ENCODE results near the gene MON2. TPM values are rescaled to one million over a fixed set of nuclear protein-coding genes. Genes with fewer than 3 reads are reported as not detected.

MON2 gene
- total and polyA plus RNA-seq, 2 of the 13 experiments (the other 11 are each of a cell fraction or from before 2014, with no cell fraction given), result 10.5 to 24.8 TPM

DNA sequence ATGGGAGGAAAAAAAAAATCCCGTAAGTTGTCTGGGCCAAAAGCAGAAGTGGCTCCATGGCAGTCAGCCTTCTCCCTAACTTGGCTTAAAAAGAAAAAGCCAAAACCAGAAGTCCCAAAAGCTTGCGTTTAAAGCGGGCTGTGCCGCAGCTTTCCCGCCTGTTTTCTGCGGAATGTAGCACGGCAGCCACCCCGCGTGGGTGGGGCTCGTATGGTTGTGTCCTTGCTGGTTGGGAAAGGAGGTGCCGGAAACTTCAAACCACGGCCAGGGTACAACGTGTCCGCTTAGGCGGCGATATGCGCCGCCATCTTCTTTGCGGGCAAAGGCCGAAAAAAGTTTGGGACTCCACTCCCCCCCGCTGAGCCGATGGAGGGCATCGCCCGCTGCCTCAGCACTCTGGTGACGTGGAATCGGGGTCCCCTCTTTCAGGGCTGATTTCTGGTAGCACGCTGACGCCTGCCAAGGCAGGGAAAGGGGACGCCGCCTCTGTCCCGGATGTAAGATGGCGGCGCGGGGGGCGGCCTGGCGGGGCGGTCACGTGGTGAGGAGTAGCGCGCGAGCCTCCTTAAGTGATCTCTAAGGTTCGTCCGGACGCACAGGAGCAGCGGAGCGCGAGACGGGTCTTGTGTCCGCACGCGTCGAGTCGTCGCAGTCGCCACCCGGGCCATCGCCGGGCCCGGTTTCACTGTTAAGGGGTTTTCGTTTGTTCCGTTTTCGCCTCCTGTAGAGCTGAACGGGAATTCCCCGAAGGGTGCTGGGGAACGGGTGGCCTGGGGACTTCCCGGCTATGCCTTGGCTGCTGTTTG, 135.8 kb downstream of the MON2 start (continued):
- TF ChIP-seq, protein P1, sequence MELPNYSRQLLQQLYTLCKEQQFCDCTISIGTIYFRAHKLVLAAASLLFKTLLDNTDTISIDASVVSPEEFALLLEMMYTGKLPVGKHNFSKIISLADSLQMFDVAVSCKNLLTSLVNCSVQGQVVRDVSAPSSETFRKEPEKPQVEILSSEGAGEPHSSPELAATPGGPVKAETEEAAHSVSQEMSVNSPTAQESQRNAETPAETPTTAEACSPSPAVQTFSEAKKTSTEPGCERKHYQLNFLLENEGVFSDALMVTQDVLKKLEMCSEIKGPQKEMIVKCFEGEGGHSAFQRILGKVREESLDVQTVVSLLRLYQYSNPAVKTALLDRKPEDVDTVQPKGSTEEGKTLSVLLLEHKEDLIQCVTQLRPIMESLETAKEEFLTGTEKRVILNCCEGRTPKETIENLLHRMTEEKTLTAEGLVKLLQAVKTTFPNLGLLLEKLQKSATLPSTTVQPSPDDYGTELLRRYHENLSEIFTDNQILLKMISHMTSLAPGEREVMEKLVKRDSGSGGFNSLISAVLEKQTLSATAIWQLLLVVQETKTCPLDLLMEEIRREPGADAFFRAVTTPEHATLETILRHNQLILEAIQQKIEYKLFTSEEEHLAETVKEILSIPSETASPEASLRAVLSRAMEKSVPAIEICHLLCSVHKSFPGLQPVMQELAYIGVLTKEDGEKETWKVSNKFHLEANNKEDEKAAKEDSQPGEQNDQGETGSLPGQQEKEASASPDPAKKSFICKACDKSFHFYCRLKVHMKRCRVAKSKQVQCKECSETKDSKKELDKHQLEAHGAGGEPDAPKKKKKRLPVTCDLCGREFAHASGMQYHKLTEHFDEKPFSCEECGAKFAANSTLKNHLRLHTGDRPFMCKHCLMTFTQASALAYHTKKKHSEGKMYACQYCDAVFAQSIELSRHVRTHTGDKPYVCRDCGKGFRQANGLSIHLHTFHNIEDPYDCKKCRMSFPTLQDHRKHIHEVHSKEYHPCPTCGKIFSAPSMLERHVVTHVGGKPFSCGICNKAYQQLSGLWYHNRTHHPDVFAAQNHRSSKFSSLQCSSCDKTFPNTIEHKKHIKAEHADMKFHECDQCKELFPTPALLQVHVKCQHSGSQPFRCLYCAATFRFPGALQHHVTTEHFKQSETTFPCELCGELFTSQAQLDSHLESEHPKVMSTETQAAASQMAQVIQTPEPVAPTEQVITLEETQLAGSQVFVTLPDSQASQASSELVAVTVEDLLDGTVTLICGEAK (IDR thresholded peaks at IDR 0.05), result no peak
- TF ChIP-seq, protein P1 (CRISPR knock-in tag; IDR thresholded peaks at IDR 0.05), result peak; percentile 56; the same call in 1 of the 2 replicates
- TF ChIP-seq ZNF670 (CRISPR knock-in tag; IDR thresholded peaks at IDR 0.05; ENCODE audit: borderline replicate concordance) (no peak), HOXD1 (CRISPR knock-in tag; IDR thresholded peaks at IDR 0.05) (no peak), ZNF549 (CRISPR knock-in tag; IDR thresholded peaks at IDR 0.05) (no peak), THYN1 (CRISPR knock-in tag; IDR thresholded peaks at IDR 0.05; ENCODE audit: borderline replicate concordance, low read depth) (no peak), RFXANK (CRISPR knock-in tag; IDR thresholded peaks at IDR 0.05) (no peak), ZBTB20 (CRISPR knock-in tag; IDR thresholded peaks at IDR 0.05; ENCODE audit: borderline replicate concordance, low read depth) (0 out of 2 replicates have a peak, but pooled peaks have one; percentile 20), ZNF841 (CRISPR knock-in tag; IDR thresholded peaks at IDR 0.05; ENCODE audit: borderline replicate concordance) (no peak), SNAPC2 (CRISPR knock-in tag; IDR thresholded peaks at IDR 0.05) (no peak; the same call in 1 of the 2 replicates), KDM6A (CRISPR knock-in tag; IDR thresholded peaks at IDR 0.05; ENCODE audit: low read depth) (peak; percentile 15; the same call in 1 of the 2 replicates)
- TF ChIP-seq, protein P2, sequence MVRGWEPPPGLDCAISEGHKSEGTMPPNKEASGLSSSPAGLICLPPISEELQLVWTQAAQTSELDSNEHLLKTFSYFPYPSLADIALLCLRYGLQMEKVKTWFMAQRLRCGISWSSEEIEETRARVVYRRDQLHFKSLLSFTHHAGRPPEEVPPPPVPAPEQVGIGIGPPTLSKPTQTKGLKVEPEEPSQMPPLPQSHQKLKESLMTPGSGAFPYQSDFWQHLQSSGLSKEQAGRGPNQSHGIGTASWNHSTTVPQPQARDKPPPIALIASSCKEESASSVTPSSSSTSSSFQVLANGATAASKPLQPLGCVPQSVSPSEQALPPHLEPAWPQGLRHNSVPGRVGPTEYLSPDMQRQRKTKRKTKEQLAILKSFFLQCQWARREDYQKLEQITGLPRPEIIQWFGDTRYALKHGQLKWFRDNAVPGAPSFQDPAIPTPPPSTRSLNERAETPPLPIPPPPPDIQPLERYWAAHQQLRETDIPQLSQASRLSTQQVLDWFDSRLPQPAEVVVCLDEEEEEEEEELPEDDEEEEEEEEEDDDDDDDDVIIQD (CRISPR knock-in tag; IDR thresholded peaks at IDR 0.05; ENCODE audit: low read depth), result peak; percentile 46; the same call in 1 of the 2 replicates
- TF ChIP-seq, protein P3, sequence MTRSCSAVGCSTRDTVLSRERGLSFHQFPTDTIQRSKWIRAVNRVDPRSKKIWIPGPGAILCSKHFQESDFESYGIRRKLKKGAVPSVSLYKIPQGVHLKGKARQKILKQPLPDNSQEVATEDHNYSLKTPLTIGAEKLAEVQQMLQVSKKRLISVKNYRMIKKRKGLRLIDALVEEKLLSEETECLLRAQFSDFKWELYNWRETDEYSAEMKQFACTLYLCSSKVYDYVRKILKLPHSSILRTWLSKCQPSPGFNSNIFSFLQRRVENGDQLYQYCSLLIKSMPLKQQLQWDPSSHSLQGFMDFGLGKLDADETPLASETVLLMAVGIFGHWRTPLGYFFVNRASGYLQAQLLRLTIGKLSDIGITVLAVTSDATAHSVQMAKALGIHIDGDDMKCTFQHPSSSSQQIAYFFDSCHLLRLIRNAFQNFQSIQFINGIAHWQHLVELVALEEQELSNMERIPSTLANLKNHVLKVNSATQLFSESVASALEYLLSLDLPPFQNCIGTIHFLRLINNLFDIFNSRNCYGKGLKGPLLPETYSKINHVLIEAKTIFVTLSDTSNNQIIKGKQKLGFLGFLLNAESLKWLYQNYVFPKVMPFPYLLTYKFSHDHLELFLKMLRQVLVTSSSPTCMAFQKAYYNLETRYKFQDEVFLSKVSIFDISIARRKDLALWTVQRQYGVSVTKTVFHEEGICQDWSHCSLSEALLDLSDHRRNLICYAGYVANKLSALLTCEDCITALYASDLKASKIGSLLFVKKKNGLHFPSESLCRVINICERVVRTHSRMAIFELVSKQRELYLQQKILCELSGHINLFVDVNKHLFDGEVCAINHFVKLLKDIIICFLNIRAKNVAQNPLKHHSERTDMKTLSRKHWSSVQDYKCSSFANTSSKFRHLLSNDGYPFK (CRISPR knock-in tag; IDR thresholded peaks at IDR 0.05; ENCODE audit: borderline replicate concordance), result peak; percentile 83
- TF ChIP-seq, protein P4, sequence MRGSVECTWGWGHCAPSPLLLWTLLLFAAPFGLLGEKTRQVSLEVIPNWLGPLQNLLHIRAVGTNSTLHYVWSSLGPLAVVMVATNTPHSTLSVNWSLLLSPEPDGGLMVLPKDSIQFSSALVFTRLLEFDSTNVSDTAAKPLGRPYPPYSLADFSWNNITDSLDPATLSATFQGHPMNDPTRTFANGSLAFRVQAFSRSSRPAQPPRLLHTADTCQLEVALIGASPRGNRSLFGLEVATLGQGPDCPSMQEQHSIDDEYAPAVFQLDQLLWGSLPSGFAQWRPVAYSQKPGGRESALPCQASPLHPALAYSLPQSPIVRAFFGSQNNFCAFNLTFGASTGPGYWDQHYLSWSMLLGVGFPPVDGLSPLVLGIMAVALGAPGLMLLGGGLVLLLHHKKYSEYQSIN (CRISPR knock-in tag; IDR thresholded peaks at IDR 0.05; ENCODE audit: borderline replicate concordance), result no peak
